ENCODE data around the gene ABCA3. TPM values are rescaled to one million over a fixed set of nuclear protein-coding genes. Genes with fewer than 3 reads are reported as not detected.

The ABCA3 gene
- total and polyA plus RNA-seq, 2 of the 8 experiments (the other 6 are each of a cell fraction or from before 2014, with no cell fraction given): 5.7 to 7.9 TPM

- TF ChIP-seq CHD7 (IDR thresholded peaks at IDR 0.05; ENCODE audit: insufficient replicate concordance, low read length): no peak
- TF ChIP-seq CHD1 (IDR thresholded peaks at IDR 0.05; ENCODE audit: low read depth, low read length): no peak
- TF ChIP-seq CTCF (IDR thresholded peaks at IDR 0.05; ENCODE audit: control extremely low read depth in 1 of 3, insufficient read depth in 1 of 3, low read depth in 1 of 3, low read length in 3 of 3): no peak
- TF ChIP-seq MAX (IDR thresholded peaks at IDR 0.05): no peak
- TF ChIP-seq TCF12 (IDR thresholded peaks at IDR 0.05; ENCODE audit: low read depth, low read length): no peak
- no peak for TF ChIP-seq USF2 (IDR thresholded peaks at IDR 0.05; ENCODE audit: low read length)
Observed at GRCh38 chr16:2364638-2365210, 24.2 kb upstream of the ABCA3 start (continued).

Measured in H1 (cell line).